ENCODE data around the gene TNIP2. TPM values are rescaled to one million over a fixed set of nuclear protein-coding genes. Genes with fewer than 3 reads are reported as not detected.

The TNIP2 gene
- total and polyA plus RNA-seq, 8 donors = 11.4 to 25.4 (median 17.9) TPM

DNA sequence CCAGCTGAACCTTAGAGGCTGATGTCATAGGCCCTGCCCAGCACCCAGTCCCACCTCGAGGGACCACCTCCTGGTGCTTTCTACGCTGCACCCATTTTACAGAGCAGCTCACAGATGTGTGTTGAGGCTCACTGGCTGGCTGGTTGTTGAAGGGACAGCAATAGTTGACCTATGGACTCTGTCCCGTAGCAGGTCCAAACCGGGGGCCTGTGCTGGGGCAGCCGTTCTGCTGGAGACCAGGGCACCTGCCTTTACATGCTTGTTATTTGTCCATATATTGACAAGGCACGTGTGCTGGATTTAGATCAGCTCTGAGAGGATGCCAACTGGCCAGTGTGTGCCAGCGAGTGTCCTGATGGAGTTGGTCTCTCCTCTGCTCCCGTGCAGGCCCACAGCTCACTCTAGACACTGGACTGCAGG lies 58.1 kb downstream of the TNIP2 start:
- H3K4me3 ChIP-seq = no peak overlapping the region
- H3K4me1 ChIP-seq = no peaks in the 10 kb centered on the region
- H3K9me3 ChIP-seq = no peaks in the 10 kb centered on the region
- intact Hi-C loops (cut with DNase I) = no loop called here
- TF ChIP-seq, protein P1, sequence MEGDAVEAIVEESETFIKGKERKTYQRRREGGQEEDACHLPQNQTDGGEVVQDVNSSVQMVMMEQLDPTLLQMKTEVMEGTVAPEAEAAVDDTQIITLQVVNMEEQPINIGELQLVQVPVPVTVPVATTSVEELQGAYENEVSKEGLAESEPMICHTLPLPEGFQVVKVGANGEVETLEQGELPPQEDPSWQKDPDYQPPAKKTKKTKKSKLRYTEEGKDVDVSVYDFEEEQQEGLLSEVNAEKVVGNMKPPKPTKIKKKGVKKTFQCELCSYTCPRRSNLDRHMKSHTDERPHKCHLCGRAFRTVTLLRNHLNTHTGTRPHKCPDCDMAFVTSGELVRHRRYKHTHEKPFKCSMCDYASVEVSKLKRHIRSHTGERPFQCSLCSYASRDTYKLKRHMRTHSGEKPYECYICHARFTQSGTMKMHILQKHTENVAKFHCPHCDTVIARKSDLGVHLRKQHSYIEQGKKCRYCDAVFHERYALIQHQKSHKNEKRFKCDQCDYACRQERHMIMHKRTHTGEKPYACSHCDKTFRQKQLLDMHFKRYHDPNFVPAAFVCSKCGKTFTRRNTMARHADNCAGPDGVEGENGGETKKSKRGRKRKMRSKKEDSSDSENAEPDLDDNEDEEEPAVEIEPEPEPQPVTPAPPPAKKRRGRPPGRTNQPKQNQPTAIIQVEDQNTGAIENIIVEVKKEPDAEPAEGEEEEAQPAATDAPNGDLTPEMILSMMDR (IDR thresholded peaks at IDR 0.05) = no peak
- ATAC-seq = peak in 1 of 4 donors; percentile 36
- no peaks in the 10 kb centered on the region for H3K27me3 ChIP-seq
- no peak for FAIRE-seq
- WGBS, 2 donors = 73 to 79% methylated on average over 8 of the region's 8 CpGs
- H3K36me3 ChIP-seq = peaks cover 6 to 69% (median 34%) of the 10 kb centered on the region in 3 donors
- no peak overlapping the region for H3K27ac ChIP-seq
- DNase-seq = peak in 1 of 6 donors; percentile 29

DNA sequence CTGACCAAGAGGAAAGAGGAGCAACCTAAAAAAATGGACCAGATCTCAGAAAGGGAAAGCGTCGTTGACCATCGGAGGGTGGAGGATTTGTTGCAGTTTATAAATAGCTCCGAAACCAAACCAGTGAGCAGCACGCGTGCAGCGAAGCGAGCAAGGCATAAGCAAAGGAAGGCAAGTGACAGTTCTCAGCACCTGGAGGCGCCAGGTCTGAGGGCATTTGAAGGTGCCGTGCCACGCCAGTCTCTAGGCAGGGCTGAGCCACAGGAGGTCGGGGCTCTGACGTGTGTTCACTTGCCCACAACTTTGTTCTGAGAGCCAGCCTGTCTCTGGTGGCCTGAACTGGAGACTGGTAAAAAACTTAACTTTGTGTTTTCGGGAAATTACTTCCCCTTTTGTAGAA lies 59.7 kb downstream of the TNIP2 start:
- no peak for FAIRE-seq
- TF ChIP-seq, protein P1 (IDR thresholded peaks at IDR 0.05) = no peak
- no peaks in the 10 kb centered on the region for H3K4me1 ChIP-seq
- no peaks in the 10 kb centered on the region for H3K27me3 ChIP-seq
- H3K4me3 ChIP-seq = no peak overlapping the region
- intact Hi-C loops (cut with DNase I) = no loop called here
- peaks cover 11 to 78% (median 34%) of the 10 kb centered on the region in 3 donors for H3K36me3 ChIP-seq
- no peaks in the 10 kb centered on the region for H3K9me3 ChIP-seq
- 90 to 92% methylated on average over 14 of the region's 14 CpGs for WGBS, 2 donors
- ATAC-seq = no peak
- H3K27ac ChIP-seq = no peak overlapping the region
- DNase-seq = peak in 1 of 6 donors; percentile 8

DNA sequence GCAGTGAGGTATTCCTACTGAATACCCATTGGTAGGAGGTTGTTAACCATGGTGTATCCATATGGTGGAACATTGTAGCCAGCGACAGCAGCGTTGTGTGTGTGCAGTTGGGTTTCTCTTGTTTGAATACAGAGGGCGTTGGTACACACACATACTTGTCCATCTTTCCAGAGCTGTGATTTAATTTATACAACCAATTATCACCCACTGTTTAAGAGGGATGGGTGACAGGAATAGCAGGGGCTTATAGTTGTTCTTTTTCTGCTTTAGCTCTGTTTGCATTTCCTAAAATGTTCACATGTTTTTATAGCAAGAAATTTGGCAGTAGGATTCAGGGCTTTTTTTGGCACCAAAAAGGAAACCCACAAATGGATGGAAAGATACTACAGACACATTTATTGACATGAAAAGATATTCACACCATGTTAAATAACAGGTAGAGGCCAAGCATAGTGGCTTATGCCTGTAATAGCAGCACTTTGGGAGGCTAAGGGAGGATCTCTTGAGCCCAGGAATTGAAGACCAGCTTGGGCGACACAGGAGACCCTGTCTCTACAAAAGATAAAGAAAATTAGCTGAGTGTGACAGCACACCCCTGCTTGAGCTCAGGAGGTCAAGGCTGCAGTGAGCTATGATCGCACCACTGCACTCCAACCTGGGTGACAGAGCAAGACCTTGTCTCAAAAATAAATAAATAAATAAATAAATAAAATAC lies 60.6 kb downstream of the TNIP2 start:
- DNase-seq (no peak), FAIRE-seq (no peak)
- H3K36me3 ChIP-seq = peaks cover 11 to 86% (median 34%) of the 10 kb centered on the region in 3 donors

DNA sequence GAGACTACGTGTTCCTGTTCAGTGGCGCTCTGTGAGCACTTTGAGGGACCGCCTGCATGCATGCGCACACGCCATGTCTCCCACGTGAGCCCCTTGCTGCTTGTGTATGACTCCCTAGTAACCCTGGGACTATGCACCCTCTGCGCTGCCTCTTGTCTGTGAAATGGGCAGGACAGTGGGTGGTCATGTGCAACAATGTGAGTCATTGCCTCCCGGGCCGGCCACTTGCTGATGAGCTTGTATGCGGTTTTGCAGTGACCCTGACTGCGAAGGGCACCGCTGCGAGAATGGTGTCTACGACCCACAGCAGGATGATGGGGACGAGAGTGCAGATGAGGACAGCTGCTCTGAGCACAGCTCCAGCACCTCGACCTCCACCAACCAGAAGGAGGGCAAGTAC lies 61.4 kb downstream of the TNIP2 start:
- intact Hi-C loops (cut with DNase I) = no loop called here
- WGBS, 2 donors = 96% methylated on average over 16 of the region's 16 CpGs

More for the DNA sequence above, 60.6 kb downstream of the TNIP2 start:
- WGBS, 2 donors = 92 to 93% methylated on average over 5 of the region's 5 CpGs
- ATAC-seq = no peak
- Histone ChIP-seq H3K4me3 (no peak overlapping the region), H3K9me3 (no peaks in the 10 kb centered on the region), H3K4me1 (no peaks in the 10 kb centered on the region), H3K27ac (no peak overlapping the region), H3K27me3 (no peaks in the 10 kb centered on the region)
- TF ChIP-seq, protein P1 (IDR thresholded peaks at IDR 0.05) = no peak
- intact Hi-C loops (cut with DNase I) = no loop called here

More for the DNA sequence above, 61.4 kb downstream of the TNIP2 start:
- Histone ChIP-seq H3K36me3 (peaks cover 11 to 84% (median 29%) of the 10 kb centered on the region in 3 donors), H3K9me3 (no peaks in the 10 kb centered on the region), H3K4me1 (no peaks in the 10 kb centered on the region), H3K4me3 (no peak overlapping the region), H3K27me3 (no peaks in the 10 kb centered on the region), H3K27ac (no peak overlapping the region)
- ATAC-seq (no peak), FAIRE-seq (no peak), DNase-seq (no peak)
- TF ChIP-seq, protein P1 (IDR thresholded peaks at IDR 0.05) = no peak

All from pancreas (tissue), 10 donors.